ENCODE data around the gene SLC5A6. TPM values are rescaled to one million over a fixed set of nuclear protein-coding genes. Genes with fewer than 3 reads are reported as not detected.

Gene SLC5A6
- 10 to 100 TPM; 30.4 to 33.4 (median 33.1) TPM for total RNA-seq

GRCh38 chr2:27211943-27212625 is at the start of gene SLC5A6, which contains the start of gene ATRAID:
Gene SLC5A6 (minus strand): TSS chr2:27212268. CDS start chr2:27207650, 4,618 bp downstream.
Gene ATRAID (plus strand): TSS chr2:27212041. CDS start chr2:27212369, 328 bp downstream.
- peak; percentile 89 to 91 for DNase-seq (ENCODE audit: low spot score in 2 of 2)
- Histone ChIP-seq H3K36me3 (peaks cover 32% of the 10 kb centered on the region), H3K9me3 (no peaks in the 10 kb centered on the region), H3K27me3 (no peaks in the 10 kb centered on the region), H3K4me3 (peak within 1 kb of the TSS; percentile 67), H3K4me1 (peaks cover 37% of the 10 kb centered on the region), H3K27ac (peak within 1 kb of the TSS; percentile 92)
- TF ChIP-seq EP300 (IDR thresholded peaks at IDR 0.05) (no peak), POLR2A (IDR thresholded peaks at IDR 0.05) (peak; percentile 71 to 91), POLR2AphosphoS5 (IDR thresholded peaks at IDR 0.05) (peak in 2 of 3 donors; percentile 73 to 87), CTCF (IDR thresholded peaks at IDR 0.05) (no peak)
- WGBS = under 1% methylated on average over 51 of the region's 73 CpGs

- Histone ChIP-seq H3K4me3 (peak overlapping the region; percentile 52), H3K27me3 (peaks cover 98% of the 10 kb centered on the region), H3K27ac (no peak overlapping the region), H3K4me1 (peaks cover 38% of the 10 kb centered on the region), H3K36me3 (no peaks in the 10 kb centered on the region), H3K9me3 (no peaks in the 10 kb centered on the region)
- no peak for DNase-seq (ENCODE audit: low spot score in 2 of 2)
- TF ChIP-seq POLR2AphosphoS5 (IDR thresholded peaks at IDR 0.05) = no peak
- no peak for TF ChIP-seq CTCF (IDR thresholded peaks at IDR 0.05)
- TF ChIP-seq POLR2A (IDR thresholded peaks at IDR 0.05) = no peak
- no peak for TF ChIP-seq EP300 (IDR thresholded peaks at IDR 0.05)
- WGBS = 52% methylated on average over 11 of the region's 11 CpGs
These were observed 49.3 kb upstream of the SLC5A6 start for GRCh38 chr2:27261241-27261925.

GRCh38 chr2:27258051-27258450 is 46.0 kb upstream of the SLC5A6 start:
- no peak overlapping the region for H3K27ac ChIP-seq
- 86% methylated on average over 6 of the region's 8 CpGs for WGBS
- peaks cover 81% of the 10 kb centered on the region for H3K27me3 ChIP-seq
- TF ChIP-seq CTCF (IDR thresholded peaks at IDR 0.05) = no peak
- no peak for TF ChIP-seq POLR2A (IDR thresholded peaks at IDR 0.05)
- no peak for TF ChIP-seq EP300 (IDR thresholded peaks at IDR 0.05)
- no peak for TF ChIP-seq POLR2AphosphoS5 (IDR thresholded peaks at IDR 0.05)
- H3K4me1 ChIP-seq = peaks cover 15% of the 10 kb centered on the region
- H3K4me3 ChIP-seq = no peak overlapping the region
- no peaks in the 10 kb centered on the region for H3K36me3 ChIP-seq
- no peak for DNase-seq (ENCODE audit: low spot score in 2 of 2)
- no peaks in the 10 kb centered on the region for H3K9me3 ChIP-seq

GRCh38 chr2:27256855-27257454 is 44.9 kb upstream of the SLC5A6 start:
- Histone ChIP-seq H3K27ac (no peak overlapping the region), H3K4me1 (peaks cover 4% of the 10 kb centered on the region), H3K4me3 (no peak overlapping the region), H3K27me3 (peaks cover 73% of the 10 kb centered on the region), H3K36me3 (no peaks in the 10 kb centered on the region), H3K9me3 (no peaks in the 10 kb centered on the region)
- DNase-seq (ENCODE audit: low spot score in 2 of 2) = no peak
- 75% methylated on average over 6 of the region's 7 CpGs for WGBS
- no peak for TF ChIP-seq EP300 (IDR thresholded peaks at IDR 0.05)
- TF ChIP-seq POLR2AphosphoS5 (IDR thresholded peaks at IDR 0.05) = no peak
- no peak for TF ChIP-seq CTCF (IDR thresholded peaks at IDR 0.05)
- TF ChIP-seq POLR2A (IDR thresholded peaks at IDR 0.05) = no peak

GRCh38 chr2:27255660-27256059 is 43.6 kb upstream of the SLC5A6 start:
- no peak overlapping the region for H3K27ac ChIP-seq
- TF ChIP-seq EP300 (IDR thresholded peaks at IDR 0.05) (no peak), POLR2A (IDR thresholded peaks at IDR 0.05) (no peak), CTCF (IDR thresholded peaks at IDR 0.05) (no peak), POLR2AphosphoS5 (IDR thresholded peaks at IDR 0.05) (no peak)
- H3K27me3 ChIP-seq = peaks cover 73% of the 10 kb centered on the region
- H3K4me3 ChIP-seq = no peak overlapping the region
- H3K4me1 ChIP-seq = no peaks in the 10 kb centered on the region
- no peak for DNase-seq (ENCODE audit: low spot score in 2 of 2)
- no peaks in the 10 kb centered on the region for H3K36me3 ChIP-seq
- H3K9me3 ChIP-seq = no peaks in the 10 kb centered on the region
- 21% methylated on average over 1 of the region's 1 CpG for WGBS
